Fibroblast of mammary gland (primary cell): ENCODE results near the gene FAM217A.

Experiments
- DNase-seq: peaks from one replicate; pipeline ENCODE4 v3.0.0-alpha.2; 2010; ENCODE audit warnings: low read depth
- H3K4me3 ChIP-seq: 2 replicates; pipeline ENCODE4 v1.5.1; 2011; ENCODE audit warnings: low read depth, mild to moderate bottlenecking, low read length, moderate library complexity; ENCODE audit not compliant: control insufficient read depth
- TF ChIP-seq, protein P1 (sequence below): conservative IDR thresholded peaks from 2 replicates; pipeline ENCODE4 v1.5.1; 2011; ENCODE audit warnings: low read depth, low read length, inconsistent platforms; ENCODE audit not compliant: control insufficient read depth, insufficient read depth

Gene FAM217A, protein sequence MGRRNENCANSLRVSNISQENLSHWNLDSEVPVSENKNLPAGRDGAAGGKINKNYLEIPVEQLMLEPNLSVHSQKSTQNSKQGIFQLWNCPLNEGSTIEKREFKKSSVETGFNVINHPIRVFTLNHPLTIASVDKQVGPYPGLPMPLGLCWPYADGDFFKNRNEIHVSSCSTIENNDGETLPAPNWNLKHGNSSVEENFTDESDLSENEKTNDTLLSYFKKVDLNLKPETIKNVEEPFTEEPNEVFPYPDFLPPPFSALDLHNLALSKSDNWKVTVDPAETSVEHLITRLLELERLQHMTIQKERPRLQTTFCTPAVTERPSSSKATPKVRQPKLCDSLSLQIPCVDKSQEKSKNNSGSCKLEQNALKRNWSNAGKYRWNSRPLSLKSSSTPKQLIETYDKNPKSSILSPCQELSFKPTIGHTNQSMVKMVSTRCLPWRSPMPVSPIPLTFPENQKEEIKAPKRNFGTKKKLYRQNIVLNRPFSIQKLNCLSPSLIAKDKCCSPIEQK

DNA sequence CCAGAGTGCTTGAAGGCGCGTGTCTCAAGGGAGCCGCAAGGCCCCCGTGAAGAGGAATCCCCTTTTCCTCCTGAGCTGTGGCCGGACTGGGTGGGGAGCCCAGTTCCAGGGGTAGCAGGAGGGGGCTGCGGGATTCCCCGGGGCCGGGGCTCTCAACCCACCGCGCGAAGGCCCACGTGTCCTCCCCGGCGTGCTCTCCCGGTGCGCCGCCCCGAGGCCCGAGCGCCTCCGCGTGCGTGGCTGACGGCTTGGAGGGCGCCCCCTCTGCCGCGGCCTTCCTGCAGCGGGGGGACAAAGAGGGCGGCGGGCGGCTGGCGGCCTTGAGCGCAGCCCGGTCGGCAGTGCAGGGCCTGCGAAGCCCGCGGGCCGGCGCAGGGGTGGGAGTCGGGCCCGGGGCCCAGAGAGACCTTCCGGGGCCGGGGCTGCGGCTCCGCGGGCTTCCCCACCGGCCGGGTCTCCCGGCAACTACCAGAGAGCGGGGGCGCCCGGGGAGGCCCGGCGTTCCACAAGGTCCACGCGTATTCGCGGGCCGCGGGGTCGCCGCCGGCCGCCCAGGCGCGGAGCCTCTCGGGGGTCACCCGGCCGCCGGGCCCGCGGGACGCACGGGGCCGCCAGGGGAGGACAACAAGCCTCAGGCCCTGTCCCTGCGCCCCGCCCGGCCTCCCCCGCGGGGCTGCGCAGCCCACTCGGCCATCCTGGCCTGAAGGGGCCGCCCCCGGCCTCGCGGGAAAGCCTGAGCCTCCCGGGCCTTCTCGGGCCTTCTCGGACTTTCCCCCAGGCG is at the start of gene FAM217A:
Gene FAM217A, minus strand, starts transcription at position 447 of the 781 bp plus-strand sequence. CDS start 1,723 bp downstream, outside the sequence.
- TF ChIP-seq, protein P1, sequence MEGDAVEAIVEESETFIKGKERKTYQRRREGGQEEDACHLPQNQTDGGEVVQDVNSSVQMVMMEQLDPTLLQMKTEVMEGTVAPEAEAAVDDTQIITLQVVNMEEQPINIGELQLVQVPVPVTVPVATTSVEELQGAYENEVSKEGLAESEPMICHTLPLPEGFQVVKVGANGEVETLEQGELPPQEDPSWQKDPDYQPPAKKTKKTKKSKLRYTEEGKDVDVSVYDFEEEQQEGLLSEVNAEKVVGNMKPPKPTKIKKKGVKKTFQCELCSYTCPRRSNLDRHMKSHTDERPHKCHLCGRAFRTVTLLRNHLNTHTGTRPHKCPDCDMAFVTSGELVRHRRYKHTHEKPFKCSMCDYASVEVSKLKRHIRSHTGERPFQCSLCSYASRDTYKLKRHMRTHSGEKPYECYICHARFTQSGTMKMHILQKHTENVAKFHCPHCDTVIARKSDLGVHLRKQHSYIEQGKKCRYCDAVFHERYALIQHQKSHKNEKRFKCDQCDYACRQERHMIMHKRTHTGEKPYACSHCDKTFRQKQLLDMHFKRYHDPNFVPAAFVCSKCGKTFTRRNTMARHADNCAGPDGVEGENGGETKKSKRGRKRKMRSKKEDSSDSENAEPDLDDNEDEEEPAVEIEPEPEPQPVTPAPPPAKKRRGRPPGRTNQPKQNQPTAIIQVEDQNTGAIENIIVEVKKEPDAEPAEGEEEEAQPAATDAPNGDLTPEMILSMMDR, result no peak
- H3K4me3 ChIP-seq, result no peak within 1 kb of the TSS

DNA sequence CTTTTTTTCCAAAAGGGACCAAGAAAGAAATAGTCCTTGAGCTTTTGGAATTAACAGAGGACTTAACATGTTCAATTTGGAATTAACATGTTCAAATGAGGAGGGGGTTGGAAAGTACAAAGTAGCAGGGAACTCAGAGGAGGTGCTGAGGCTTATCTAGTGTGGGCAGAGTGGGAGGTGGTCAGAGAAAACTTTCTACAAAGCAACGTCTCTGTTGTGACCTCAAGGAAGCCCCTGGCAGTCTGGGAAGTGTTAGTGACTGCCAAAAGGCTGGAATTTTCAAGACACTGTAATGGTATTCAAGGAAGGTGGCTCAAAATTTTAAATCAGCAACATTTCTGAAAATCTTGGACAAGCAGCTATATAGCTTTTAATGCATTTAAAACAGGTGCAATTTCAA is 49.1 kb upstream of the FAM217A start:
- no peak overlapping the region for H3K4me3 ChIP-seq
- TF ChIP-seq, protein P1, result no peak
- DNase-seq, result no peak

More for the DNA sequence above, at the start of gene FAM217A:
- DNase-seq, result no peak

DNA sequence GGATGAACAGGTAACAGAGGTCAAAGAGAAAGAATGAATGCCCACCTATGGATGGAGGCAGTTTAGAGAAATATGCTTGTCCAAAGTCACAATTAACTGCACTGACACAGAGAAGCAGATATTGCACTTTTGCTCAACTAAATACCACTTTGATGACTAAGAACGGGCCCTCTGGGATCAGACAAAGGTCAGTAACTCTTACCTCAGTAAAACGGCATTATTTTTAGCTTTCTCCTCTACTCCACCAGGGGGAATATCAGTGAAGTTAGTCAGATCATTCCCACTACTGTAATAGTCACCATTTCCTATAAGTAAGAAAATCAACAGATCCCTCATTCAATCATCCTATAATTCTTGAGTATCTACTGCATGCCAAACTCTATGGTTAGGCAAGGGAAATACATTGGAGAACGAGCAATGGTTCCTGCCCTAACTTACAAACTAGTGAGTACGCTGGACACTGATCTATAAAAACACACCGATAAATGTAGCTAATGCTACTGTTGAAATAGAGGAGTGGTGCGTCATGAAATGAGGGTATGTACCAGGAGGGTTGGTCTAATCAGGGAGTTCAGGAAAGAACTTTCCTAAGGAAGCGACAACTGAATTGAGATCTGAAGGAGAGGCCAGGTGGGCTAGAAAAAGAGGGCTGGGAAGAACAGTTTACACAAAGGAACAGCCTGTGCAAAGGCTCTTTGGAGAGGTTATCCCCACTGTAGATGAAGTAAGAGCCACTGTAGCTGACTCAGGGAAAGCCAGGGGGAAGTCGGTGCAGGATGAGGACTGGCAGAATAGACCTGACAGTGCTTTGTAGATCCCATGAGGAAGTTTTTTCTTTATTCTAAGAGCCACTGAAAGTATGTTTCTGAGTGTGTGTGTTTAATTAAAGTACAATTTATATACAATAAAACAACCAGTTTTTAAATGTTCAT is 47.3 kb upstream of the FAM217A start:
- peak; percentile 93 for DNase-seq

DNA sequence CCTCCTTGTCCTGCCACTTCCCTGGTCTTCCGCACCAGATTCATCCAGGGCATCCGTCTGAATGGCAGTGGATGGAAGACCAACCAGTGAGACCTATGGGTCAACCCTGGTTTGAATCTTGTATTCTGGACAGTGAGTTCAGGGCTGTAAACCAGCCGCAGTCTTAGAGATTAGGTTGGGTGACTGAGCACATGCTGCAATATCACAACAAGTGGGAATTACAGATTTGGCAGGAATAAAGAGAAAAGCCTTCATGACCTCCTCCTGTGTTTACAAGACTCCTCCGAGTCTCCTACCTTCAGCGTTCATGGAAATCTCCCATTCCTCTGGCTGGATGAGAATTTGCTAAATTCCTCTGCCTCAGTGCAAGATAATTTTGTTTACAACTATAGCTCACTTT is 46.6 kb upstream of the FAM217A start:
- TF ChIP-seq, protein P1, result no peak
- H3K4me3 ChIP-seq, result no peak overlapping the region
- DNase-seq, result no peak

More for the DNA sequence above, 47.3 kb upstream of the FAM217A start:
- no peak overlapping the region for H3K4me3 ChIP-seq
- TF ChIP-seq, protein P1, result peak; percentile 57

DNA sequence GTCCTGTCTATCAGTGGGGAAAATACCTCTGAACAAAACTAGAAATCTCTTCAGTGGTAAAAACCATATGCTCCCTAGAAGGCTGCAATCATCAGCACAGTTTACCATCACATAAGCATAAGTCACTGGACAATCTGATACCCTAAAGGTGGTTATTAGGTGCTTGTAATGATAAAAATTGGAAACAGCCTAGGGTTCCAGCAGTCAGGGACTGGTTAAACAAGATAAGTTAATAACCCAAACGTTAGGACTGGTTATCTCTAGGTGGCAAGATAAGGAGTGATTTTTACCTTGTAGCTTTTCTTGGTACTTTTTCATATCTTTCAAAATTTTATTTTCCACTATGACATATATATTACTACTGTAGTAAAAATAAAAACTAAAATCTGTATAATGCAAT is 45.4 kb upstream of the FAM217A start:
- TF ChIP-seq, protein P1, result no peak

DNA sequence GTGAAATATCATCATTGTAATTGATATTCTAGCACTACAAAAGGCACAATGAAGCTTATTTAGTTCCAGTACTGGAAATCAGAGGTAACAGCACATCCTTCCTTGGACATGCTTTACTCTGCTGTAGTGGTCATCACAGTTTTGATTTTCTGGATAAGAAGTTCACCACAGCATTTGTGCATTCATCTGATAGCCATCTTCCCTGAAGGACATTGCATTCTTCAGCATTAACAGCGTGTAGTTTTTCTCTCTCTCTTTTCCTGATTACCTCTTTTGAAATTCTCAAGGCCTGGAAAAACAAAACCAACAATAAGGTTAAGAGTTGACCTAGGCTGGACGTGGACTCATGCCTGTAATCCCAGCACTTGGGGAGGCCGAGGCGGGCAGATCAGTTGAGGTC is 36.8 kb upstream of the FAM217A start:
- H3K4me3 ChIP-seq, result no peak overlapping the region
- TF ChIP-seq, protein P1, result no peak
- no peak for DNase-seq

More for the DNA sequence above, 45.4 kb upstream of the FAM217A start:
- DNase-seq, result no peak
- H3K4me3 ChIP-seq, result no peak overlapping the region
